Stomach (tissue), 9 donors: Measurements from ENCODE around the gene ADSS1. TPM values are rescaled to one million over a fixed set of nuclear protein-coding genes. Genes with fewer than 3 reads are reported as not detected.

Experiments used
- DNase-seq, 2 donors: peaks; one replicate each; pipeline versions ENCODE4 v3.0.0 to v3.0.0-alpha.2; 2013 to 2019
- H3K27ac ChIP-seq, 5 donors: fragments of 200-600 bp in 4 of 5; sonication (generic) in 4 of 5; one replicate each; pipeline ENCODE4 v1.5.1; 2013 to 2019; ENCODE audit warnings: mild to moderate bottlenecking in 1 of 5, moderate library complexity in 1 of 5
- H3K27me3 ChIP-seq, 3 donors: fragments of 200-600 bp; sonication (generic); one replicate each; pipeline ENCODE4 v1.5.1; 2017 to 2019; ENCODE audit warnings: mixed run types in 1 of 3
- H3K36me3 ChIP-seq, 4 donors: fragments of 200-600 bp; sonication (generic); 1 replicate in 3 of 4; 2 replicates in 1 of 4; pipeline ENCODE4 v1.5.1; 2016 to 2019
- H3K4me1 ChIP-seq, 4 donors: fragments of 200-600 bp; sonication (generic); one replicate each; pipeline ENCODE4 v1.5.1; 2016 to 2019
- H3K4me3 ChIP-seq, 4 donors: fragments of 200-600 bp; sonication (generic) in 3 of 4; one replicate each; pipeline ENCODE4 v1.5.1; 2016 to 2019; ENCODE audit warnings: mild to moderate bottlenecking in 1 of 4
- H3K9me3 ChIP-seq, 4 donors: fragments of 200-600 bp; sonication (generic); one replicate each; pipeline ENCODE4 v1.5.1; 2016 to 2019
- CTCF ChIP-seq, 7 experiments: fragments of 450-650 bp in 4 of 7; fragments of 200-600 bp in 3 of 7; sonication (generic) in 3 of 7; IDR thresholded peaks; one replicate each; pipeline ENCODE4 v1.5.1; 2016 to 2019; ENCODE audit warnings: antibody characterized with exemption in 7 of 7, control low read depth in 2 of 7, mild to moderate bottlenecking in 1 of 7
- EP300 ChIP-seq: sonication (generic); formaldehyde crosslinking; IDR thresholded peaks from one replicate; pipeline ENCODE4 v1.6.1; 2017; ENCODE audit warnings: antibody characterized with exemption
- POLR2A ChIP-seq, 4 donors: fragments of 450-650 bp; IDR thresholded peaks; one replicate each; pipeline ENCODE4 v1.6.1; 2016; ENCODE audit warnings: antibody characterized with exemption in 4 of 4, control low read depth in 2 of 4, mild to moderate bottlenecking in 1 of 4, moderate library complexity in 1 of 4
- POLR2AphosphoS5 ChIP-seq, 3 donors: sonication (generic); formaldehyde crosslinking; IDR thresholded peaks; one replicate each; pipeline ENCODE4 v1.6.1; 2016; ENCODE audit warnings: antibody characterized with exemption in 3 of 3
- WGBS, 5 donors: extraction: QIAGEN DNeasy Blood & Tissue Kit in 3 of 5; methylation state at CpG; one replicate each; pipeline versions ENCODE4 v1.1.5 to v1.1.7; 2013 to 2018; 5-methylcytosine and 5-hydroxymethylcytosine counted together
- intact Hi-C: fragments of 100-400 bp; cut with DNase I; formaldehyde crosslinking; loops from one replicate; pipeline ENCODE4 v1.15.1; 2023; ENCODE audit warnings: low total_unique reads
- polyA plus RNA-seq, 3 donors: library from polyadenylated mRNA; stranded (reverse); fragments of 200-250 nt; gene quantifications; one replicate each; pipeline ENCODE4 v1.2.3, GENCODE V29; 2013
- total RNA-seq, 5 donors: library from RNA; depleted of rRNA; stranded (reverse); fragments of >200 nt; gene quantifications; one replicate each; pipeline versions ENCODE4 v1.1.0 to v1.2.3, GENCODE V29; 2014 to 2016
- donor health status: healthy with polysubstance abuse.
- donor health status: Bipolar disorder and iron deficiency.
- donor health status: healthy.

Gene ADSS1
- total and polyA plus RNA-seq, 8 donors: 7.0 to 59.4 (median 12.3) TPM; not detected in 1

- intact Hi-C loops: no loop called here
- TF ChIP-seq POLR2AphosphoS5 (IDR thresholded peaks at IDR 0.05) (no peak), POLR2A (IDR thresholded peaks at IDR 0.05) (no peak), EP300 (no peak), CTCF (IDR thresholded peaks at IDR 0.05) (no peak)
Observed at GRCh38 chr14:104700747-104701217, 23.2 kb upstream of the ADSS1 start.

DNA sequence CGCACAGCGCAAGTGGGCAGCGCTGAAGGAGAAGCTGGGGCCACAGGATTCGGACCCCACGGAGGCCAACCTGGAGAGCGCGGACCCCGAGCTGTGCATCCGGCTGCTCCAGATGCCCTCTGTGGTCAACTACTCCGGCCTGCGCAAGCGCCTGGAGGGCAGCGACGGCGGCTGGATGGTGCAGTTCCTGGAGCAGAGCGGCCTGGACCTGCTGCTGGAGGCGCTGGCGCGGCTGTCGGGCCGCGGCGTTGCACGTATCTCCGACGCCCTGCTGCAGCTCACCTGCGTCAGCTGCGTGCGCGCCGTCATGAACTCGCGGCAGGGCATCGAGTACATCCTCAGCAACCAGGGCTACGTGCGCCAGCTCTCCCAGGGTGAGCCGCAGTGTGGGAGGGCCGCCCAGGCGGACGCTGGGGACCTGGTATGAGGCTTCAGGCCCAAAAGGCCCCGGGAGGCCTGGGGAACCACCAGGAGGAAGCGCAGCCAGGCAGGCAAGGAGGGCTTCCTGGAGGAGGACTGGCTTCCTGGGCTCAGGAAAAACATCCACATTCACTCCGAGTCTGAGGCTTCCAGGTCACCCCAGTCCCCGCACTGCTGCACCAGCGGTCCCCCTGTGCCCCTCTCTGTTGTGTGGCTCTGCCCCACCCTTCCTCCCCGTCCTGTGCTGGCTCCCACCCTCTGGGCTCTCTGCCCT lies 22.5 kb upstream of the ADSS1 start:
- Histone ChIP-seq H3K4me1 (peaks cover 24 to 50% (median 40%) of the 10 kb centered on the region in 4 donors), H3K27ac (peak overlapping the region in 1 of 5 donors; percentile 24), H3K27me3 (no peaks in the 10 kb centered on the region), H3K4me3 (no peak overlapping the region), H3K36me3 (peaks cover 29 to 65% (median 59%) of the 10 kb centered on the region in 4 donors), H3K9me3 (no peaks in the 10 kb centered on the region)
- intact Hi-C loops: no loop called here
- 90 to 95% (median 92%) methylated on average over 40 to 46 of the region's 46 CpGs for WGBS, 5 donors
- TF ChIP-seq CTCF (IDR thresholded peaks at IDR 0.05) (no peak), EP300 (no peak), POLR2A (IDR thresholded peaks at IDR 0.05) (no peak), POLR2AphosphoS5 (IDR thresholded peaks at IDR 0.05) (no peak)
- no peak for DNase-seq

More at GRCh38 chr14:104700747-104701217, 23.2 kb upstream of the ADSS1 start:
- 77 to 82% (median 80%) methylated on average over 21 to 22 of the region's 22 CpGs for WGBS, 5 donors
- H3K4me1 ChIP-seq: peaks cover 32 to 57% (median 47%) of the 10 kb centered on the region in 4 donors
- H3K27ac ChIP-seq: peak overlapping the region in 2 of 5 donors; percentile 14 to 24
- no peaks in the 10 kb centered on the region for H3K27me3 ChIP-seq
- H3K36me3 ChIP-seq: peaks cover 29 to 65% (median 56%) of the 10 kb centered on the region in 4 donors
- H3K9me3 ChIP-seq: no peaks in the 10 kb centered on the region
- H3K4me3 ChIP-seq: no peak overlapping the region
- no peak for DNase-seq

DNA sequence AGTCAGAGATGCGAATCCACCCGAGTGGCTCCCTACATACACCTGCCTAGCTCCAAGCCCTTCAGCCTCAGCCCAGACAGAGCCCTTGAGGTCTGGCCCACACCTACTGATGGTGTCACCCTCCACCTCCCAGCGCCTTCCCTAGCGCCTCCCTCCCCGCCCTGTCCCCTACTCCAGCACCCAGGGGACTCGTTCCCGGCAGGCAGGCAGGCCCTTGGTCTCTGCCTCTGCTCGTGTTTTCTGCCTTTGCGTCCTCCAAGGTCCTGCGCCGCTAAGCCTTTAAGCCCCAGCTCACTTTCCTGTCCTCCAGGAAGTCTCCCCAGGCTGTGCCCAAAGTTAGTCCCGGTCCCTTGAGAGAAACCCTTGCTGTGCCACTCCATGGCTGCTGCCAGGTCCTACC lies 21.9 kb upstream of the ADSS1 start:
- WGBS, 5 donors: 70 to 80% (median 76%) methylated on average over 12 of the region's 12 CpGs
- TF ChIP-seq POLR2AphosphoS5 (IDR thresholded peaks at IDR 0.05): no peak
- no peak for TF ChIP-seq CTCF (IDR thresholded peaks at IDR 0.05)
- no peak for TF ChIP-seq EP300
- TF ChIP-seq POLR2A (IDR thresholded peaks at IDR 0.05): no peak
- intact Hi-C loops: no loop called here

DNA sequence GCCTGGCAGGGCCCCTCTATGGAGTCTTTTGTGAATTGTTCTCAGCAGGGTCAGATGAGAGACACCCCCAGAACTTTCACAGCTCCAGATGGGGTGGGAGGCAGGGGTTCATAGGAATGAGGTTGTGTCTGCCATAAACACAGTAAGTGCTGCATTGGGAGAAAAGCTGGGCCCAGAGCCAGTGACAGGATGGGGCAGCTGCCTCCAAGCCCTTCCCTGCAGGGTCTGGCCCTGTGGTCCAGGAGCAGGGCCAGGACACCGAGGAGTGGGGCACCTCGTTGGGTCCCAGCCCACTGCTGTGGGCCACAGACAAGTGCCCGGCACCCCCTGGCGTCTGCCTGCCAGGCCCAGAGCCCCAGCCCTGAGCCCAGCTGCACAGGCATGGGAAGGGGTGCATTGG lies 21.4 kb upstream of the ADSS1 start:
- no peak overlapping the region for H3K27ac ChIP-seq
- DNase-seq: no peak
- peaks cover 13 to 40% (median 30%) of the 10 kb centered on the region in 4 donors for H3K4me1 ChIP-seq
- H3K27me3 ChIP-seq: no peaks in the 10 kb centered on the region
- no peak overlapping the region for H3K4me3 ChIP-seq
- TF ChIP-seq POLR2A (IDR thresholded peaks at IDR 0.05): no peak
- TF ChIP-seq POLR2AphosphoS5 (IDR thresholded peaks at IDR 0.05): no peak
- peaks cover 26 to 67% (median 63%) of the 10 kb centered on the region in 4 donors for H3K36me3 ChIP-seq
- no peaks in the 10 kb centered on the region for H3K9me3 ChIP-seq
- intact Hi-C loops: no loop called here
- WGBS, 5 donors: 72 to 89% (median 83%) methylated on average over 3 to 4 of the region's 4 CpGs; no CpG with 5 or more reads in 1 of the 5 donors

More for the DNA sequence above, 21.9 kb upstream of the ADSS1 start:
- Histone ChIP-seq H3K9me3 (no peaks in the 10 kb centered on the region), H3K27me3 (no peaks in the 10 kb centered on the region), H3K27ac (no peak overlapping the region), H3K4me1 (peaks cover 18 to 44% (median 34%) of the 10 kb centered on the region in 4 donors), H3K4me3 (no peak overlapping the region), H3K36me3 (peaks cover 29 to 66% (median 62%) of the 10 kb centered on the region in 4 donors)
- no peak for DNase-seq
